ENCODE results near the gene EXD3. TPM values are rescaled to one million over a fixed set of nuclear protein-coding genes. Genes with fewer than 3 reads are reported as not detected.

EXD3 gene
- total and polyA plus RNA-seq, 2 of the 4 experiments (the other 2 are of a cell fraction): 1.1 to 7.4 TPM

DNA sequence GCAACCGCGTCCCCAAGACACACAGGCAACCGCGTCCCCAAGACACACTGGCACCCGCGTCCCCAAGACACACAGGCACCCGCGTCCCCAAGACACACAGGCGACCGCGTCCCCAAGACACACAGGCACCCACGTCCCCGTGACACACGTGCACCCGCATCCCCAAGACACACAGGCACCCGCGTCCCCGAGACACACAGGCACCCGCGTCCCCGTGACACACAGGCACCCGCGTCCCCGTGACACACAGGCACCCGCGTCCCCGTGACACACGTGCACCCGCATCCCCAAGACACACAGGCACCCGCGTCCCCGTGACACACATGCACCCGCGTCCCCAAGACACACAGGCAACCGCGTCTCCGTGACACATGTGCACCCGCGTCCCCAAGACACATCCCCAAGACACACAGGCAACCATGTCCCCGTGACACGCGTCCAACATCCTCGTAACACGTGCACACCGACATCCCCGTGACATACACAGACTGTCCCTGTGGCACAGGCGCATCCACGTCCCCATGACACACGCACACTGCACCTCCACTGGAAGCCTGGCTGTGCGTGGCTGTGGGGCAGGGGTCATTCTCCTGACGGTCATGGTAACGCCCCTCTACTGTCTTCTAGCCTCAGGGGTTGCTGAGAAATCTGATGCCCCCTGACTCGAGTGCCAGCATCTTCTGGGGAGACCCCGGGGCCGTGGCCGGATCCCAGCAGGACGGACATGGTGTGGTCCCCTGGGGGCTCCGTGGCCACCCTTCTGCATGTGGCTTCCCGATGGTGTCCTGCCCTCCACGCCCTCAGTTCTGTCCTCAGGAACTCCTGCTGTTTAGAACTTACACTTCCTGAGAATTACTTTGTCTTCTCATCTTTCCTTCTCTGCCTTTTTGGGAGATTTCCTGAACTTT, 24.1 kb downstream of the EXD3 start (continued):
- no peak for TF ChIP-seq BHLHE40 (IDR thresholded peaks at IDR 0.05; ENCODE audit: low read depth, low read length)

- Histone ChIP-seq H3K27ac (ENCODE audit: insufficient read depth, low read length) (no peak overlapping the region), H2BK5ac (ENCODE audit: low read depth, low read length, poor library complexity, severe bottlenecking) (no peak overlapping the region), H3K9me1 (ENCODE audit: insufficient read depth, low read length) (0 out of 2 replicates have a peak, but pooled peaks cover 3% of the 10 kb centered on the region), H3K79me1 (ENCODE audit: low read depth in 1 of 2, low read length in 2 of 2) (no peaks in the 10 kb centered on the region; a peak in 1 of 4 replicates), H3K23ac (ENCODE audit: low read depth, low read length) (no peak overlapping the region), H3K56ac (ENCODE audit: extremely low read depth, insufficient read depth, low read length) (no peak overlapping the region), H2BK15ac (ENCODE audit: low read depth, low read length) (no peak overlapping the region), H3K14ac (replicated peaks; ENCODE audit: low read depth, low read length) (no peak overlapping the region), H3K18ac (ENCODE audit: low read depth, low read length) (no peak overlapping the region), H2BK20ac (ENCODE audit: low read depth, low read length) (no peak overlapping the region), H4K20me1 (ENCODE audit: insufficient read depth, low read length) (no peaks in the 10 kb centered on the region; the same call in 1 of the 2 replicates), H3K4me3 (ENCODE audit: insufficient read depth, low read depth, low read length) (no peak overlapping the region), H3K36me3 (ENCODE audit: control insufficient read depth, insufficient read depth, low read length) (no peaks in the 10 kb centered on the region), H4K5ac (ENCODE audit: low read depth, low read length) (no peak overlapping the region), H3K4ac (ENCODE audit: low read depth, low read length) (no peak overlapping the region), H2AFZ (replicated peaks; ENCODE audit: low read length, poor library complexity) (no peak overlapping the region), H3K4me1 (ENCODE audit: control insufficient read depth, insufficient read depth, low read length) (peaks cover 7% of the 10 kb centered on the region), H2AK9ac (replicated peaks; ENCODE audit: low read depth, low read length, poor library complexity) (no peak overlapping the region), H3K9ac (ENCODE audit: low read depth, low read length) (no peak overlapping the region), H2AK5ac (ENCODE audit: low read depth, low read length) (no peak overlapping the region), H3K4me2 (ENCODE audit: low read depth, low read length) (no peak overlapping the region), H3K9me3 (ENCODE audit: control insufficient read depth, insufficient read depth, low read length) (no peaks in the 10 kb centered on the region), H4K91ac (ENCODE audit: insufficient read depth, low read depth, low read length) (no peak overlapping the region), H4K8ac (ENCODE audit: low read depth in 2 of 2, low read length in 2 of 2) (no peak overlapping the region), H3K27me3 (ENCODE audit: control insufficient read depth, insufficient read depth, low read length) (no peaks in the 10 kb centered on the region), H2BK120ac (ENCODE audit: low read depth, low read length) (no peak overlapping the region)
- no peak for DNase-seq
- CTCF ChIA-PET: no interaction called here
- intact Hi-C loops (cut with micrococcal nuclease): no loop called here
- in situ Hi-C loops (cut with MboI; ENCODE audit: low sequenced_read_pairs): no loop called here
- BruUV-seq (replicated peaks): no TSS peak
- TF ChIP-seq MAZ (IDR thresholded peaks at IDR 0.05; ENCODE audit: borderline replicate concordance, low read depth, low read length): no peak
- TF ChIP-seq FOS (IDR thresholded peaks at IDR 0.05; ENCODE audit: low read depth, low read length): no peak
- no peak for TF ChIP-seq RFX5 (IDR thresholded peaks at IDR 0.05; ENCODE audit: low read depth, low read length)
- TF ChIP-seq POLR2A (IDR thresholded peaks at IDR 0.05; ENCODE audit: low read depth, low read length): no peak
- no peak for TF ChIP-seq NFE2L2 (IDR thresholded peaks at IDR 0.05; ENCODE audit: low read depth, low read length)
- TF ChIP-seq RAD21 (IDR thresholded peaks at IDR 0.05; ENCODE audit: low read length): no peak
- no peak for TF ChIP-seq RCOR1 (IDR thresholded peaks at IDR 0.05; ENCODE audit: insufficient replicate concordance, low read length)
- TF ChIP-seq, protein P1, sequence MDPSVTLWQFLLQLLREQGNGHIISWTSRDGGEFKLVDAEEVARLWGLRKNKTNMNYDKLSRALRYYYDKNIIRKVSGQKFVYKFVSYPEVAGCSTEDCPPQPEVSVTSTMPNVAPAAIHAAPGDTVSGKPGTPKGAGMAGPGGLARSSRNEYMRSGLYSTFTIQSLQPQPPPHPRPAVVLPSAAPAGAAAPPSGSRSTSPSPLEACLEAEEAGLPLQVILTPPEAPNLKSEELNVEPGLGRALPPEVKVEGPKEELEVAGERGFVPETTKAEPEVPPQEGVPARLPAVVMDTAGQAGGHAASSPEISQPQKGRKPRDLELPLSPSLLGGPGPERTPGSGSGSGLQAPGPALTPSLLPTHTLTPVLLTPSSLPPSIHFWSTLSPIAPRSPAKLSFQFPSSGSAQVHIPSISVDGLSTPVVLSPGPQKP (IDR thresholded peaks at IDR 0.05; ENCODE audit: borderline replicate concordance, low read depth, low read length): no peak
- no peak for TF ChIP-seq CTCF (conservative IDR thresholded peaks at IDR 0.05; ENCODE audit: low read depth, low read length)
- no peak for ATAC-seq (ENCODE audit: low read depth)
- POLR2A ChIA-PET (ENCODE audit: unreplicated experiment): no interaction called here
- dilution Hi-C loops (cut with HindIII; ENCODE audit: low sequenced_read_pairs, unreplicated experiment): no loop called here
- WGBS, 2 experiments (ENCODE audit: extremely low coverage in 2 of 2, insufficient read length in 1 of 2): 95% methylated on average over 13 of the region's 20 CpGs; no CpG with 5 or more reads in 1 of the 2 experiments
These were observed 25.1 kb downstream of the EXD3 start for GRCh38 chr9:137397675-137398423.

Measured in IMR-90 (cell line).